Spleen (tissue), 11 donors: ENCODE results near the gene RSPH1. TPM values are rescaled to one million over a fixed set of nuclear protein-coding genes. Genes with fewer than 3 reads are reported as not detected.

Source experiments
- DNase-seq: peaks from one replicate; pipeline ENCODE4 v3.0.0-alpha.2; 2020
- H3K27ac ChIP-seq, 8 donors: fragments of 200-600 bp; sonication (generic) in 7 of 8; 1 replicate in 4 of 8; 2 replicates in 4 of 8; pipeline versions ENCODE4 v1.5.0 to v1.8.0; 2016 to 2021; ENCODE audit warnings: inconsistent platforms in 4 of 8, mild to moderate bottlenecking in 4 of 8, moderate library complexity in 1 of 8
- H3K27me3 ChIP-seq, 7 donors: fragments of 200-600 bp; sonication (generic) in 6 of 7; replicated peaks in 1 of 7; 1 replicate in 4 of 7; 2 replicates in 3 of 7; pipeline versions ENCODE4 v1.5.0 to v1.8.0; 2016 to 2021; ENCODE audit warnings: inconsistent platforms in 3 of 7, mild to moderate bottlenecking in 1 of 7
- H3K36me3 ChIP-seq, 6 donors: fragments of 200-600 bp; sonication (generic) in 5 of 6; 1 replicate in 4 of 6; 2 replicates in 2 of 6; pipeline versions ENCODE4 v1.5.0 to v1.8.0; 2016 to 2021; ENCODE audit warnings: inconsistent platforms in 2 of 6
- H3K4me1 ChIP-seq, 6 donors: fragments of 200-600 bp; sonication (generic) in 5 of 6; 1 replicate in 3 of 6; 2 replicates in 3 of 6; pipeline versions ENCODE4 v1.5.0 to v1.8.0; 2016 to 2021; ENCODE audit warnings: inconsistent platforms in 3 of 6
- H3K4me3 ChIP-seq, 8 donors: fragments of 200-600 bp; sonication (generic) in 7 of 8; 1 replicate in 4 of 8; 2 replicates in 4 of 8; pipeline versions ENCODE4 v1.5.0 to v1.8.0; 2016 to 2021; ENCODE audit warnings: inconsistent platforms in 4 of 8, mild to moderate bottlenecking in 4 of 8, moderate library complexity in 2 of 8
- H3K9me3 ChIP-seq, 8 donors: fragments of 200-600 bp; sonication (generic) in 7 of 8; 1 replicate in 4 of 8; 2 replicates in 4 of 8; pipeline versions ENCODE4 v1.5.0 to v1.8.0; 2016 to 2021; ENCODE audit warnings: inconsistent platforms in 4 of 8
- POLR2A ChIP-seq, 3 donors: fragments of 450-650 bp; IDR thresholded peaks; one replicate each; pipeline ENCODE4 v1.5.1; 2017; ENCODE audit warnings: antibody characterized with exemption in 3 of 3, mild to moderate bottlenecking in 1 of 3
- POLR2AphosphoS5 ChIP-seq, 3 donors: sonication (generic); formaldehyde crosslinking; IDR thresholded peaks; one replicate each; pipeline ENCODE4 v1.5.1; 2017; ENCODE audit warnings: antibody characterized with exemption in 3 of 3
- WGBS, 5 donors: extraction: QIAGEN DNeasy Blood & Tissue Kit in 3 of 5; methylation state at CpG; one replicate each; pipeline versions ENCODE4 v1.1.5 to v1.1.7; 2013 to 2018; 5-methylcytosine and 5-hydroxymethylcytosine counted together
- intact Hi-C: fragments of 100-400 bp; cut with DNase I; formaldehyde crosslinking; loops from one replicate; pipeline ENCODE4 v1.15.0; 2023; ENCODE audit warnings: low total_unique reads
- polyA plus RNA-seq, 3 donors: library from polyadenylated mRNA; stranded (reverse); fragments of 200-250 nt; gene quantifications; one replicate each; pipeline ENCODE4 v1.2.1, GENCODE V29; 2013
- total RNA-seq, 7 donors: library from RNA; depleted of rRNA in 3 of 7; stranded (reverse); fragments of >200 nt in 3 of 7; fragmentation: NEBNext Ultra II Directional in 4 of 7; extraction: Animal tissue kit (Norgen Biotek cat#: 25700) in 4 of 7; gene quantifications; one replicate each; pipeline versions ENCODE4 v1.1.0 to v1.2.1, GENCODE V29; 2016 to 2021
- TF ChIP-seq, protein P1 (sequence below), 11 experiments: fragments of 200-600 bp in 7 of 11; fragments of 450-650 bp in 4 of 11; sonication (generic) in 4 of 11; IDR thresholded peaks in 8 of 11; conservative IDR thresholded peaks in 3 of 11; 1 replicate in 7 of 11; 2 replicates in 4 of 11; pipeline versions ENCODE4 v1.4.0 to v1.8.0; 2016 to 2021; ENCODE audit warnings: antibody characterized with exemption in 11 of 11, inconsistent platforms in 4 of 11, mild to moderate bottlenecking in 1 of 11
- donor health status: healthy with polysubstance abuse.
- donor health status: DM: no; HTN: no; CAD: no; lungs with moderate emphysema.
- donor health status: DM: no; HTN: no; CAD: no.
- donor health status: Bipolar disorder and iron deficiency.
- donor health status: healthy.
- donor health status: DM: no; HTN: no; CAD: no.
- donor health status: DM: yes; HTN: yes; CAD: no.

The RSPH1 gene
- total and polyA plus RNA-seq, 10 donors, result 0.10 to 0.35 (median 0.26) TPM; not detected in 5

DNA sequence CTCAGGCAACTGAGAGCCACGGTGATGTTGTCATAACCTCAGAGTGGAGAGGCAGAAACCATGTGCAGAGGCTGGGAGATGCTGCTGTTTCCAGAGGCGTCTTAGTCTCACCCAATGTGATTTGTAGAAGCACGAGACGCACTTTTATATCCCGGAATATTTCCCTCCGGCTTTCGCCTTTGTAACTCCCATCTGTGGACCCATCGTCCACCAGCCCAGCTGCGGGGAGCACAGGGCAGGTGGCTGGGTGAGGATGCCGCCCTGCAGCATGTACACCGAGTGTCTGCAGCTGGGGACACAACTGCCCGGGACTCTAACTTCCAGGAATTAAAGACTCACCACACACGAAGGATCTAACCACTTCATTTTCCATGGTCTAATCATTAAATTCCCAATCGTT is 48.8 kb downstream of the RSPH1 start:
- H3K27ac ChIP-seq, result no peak overlapping the region
- TF ChIP-seq POLR2A (IDR thresholded peaks at IDR 0.05) (no peak), POLR2AphosphoS5 (IDR thresholded peaks at IDR 0.05) (no peak)
- TF ChIP-seq, protein P1, sequence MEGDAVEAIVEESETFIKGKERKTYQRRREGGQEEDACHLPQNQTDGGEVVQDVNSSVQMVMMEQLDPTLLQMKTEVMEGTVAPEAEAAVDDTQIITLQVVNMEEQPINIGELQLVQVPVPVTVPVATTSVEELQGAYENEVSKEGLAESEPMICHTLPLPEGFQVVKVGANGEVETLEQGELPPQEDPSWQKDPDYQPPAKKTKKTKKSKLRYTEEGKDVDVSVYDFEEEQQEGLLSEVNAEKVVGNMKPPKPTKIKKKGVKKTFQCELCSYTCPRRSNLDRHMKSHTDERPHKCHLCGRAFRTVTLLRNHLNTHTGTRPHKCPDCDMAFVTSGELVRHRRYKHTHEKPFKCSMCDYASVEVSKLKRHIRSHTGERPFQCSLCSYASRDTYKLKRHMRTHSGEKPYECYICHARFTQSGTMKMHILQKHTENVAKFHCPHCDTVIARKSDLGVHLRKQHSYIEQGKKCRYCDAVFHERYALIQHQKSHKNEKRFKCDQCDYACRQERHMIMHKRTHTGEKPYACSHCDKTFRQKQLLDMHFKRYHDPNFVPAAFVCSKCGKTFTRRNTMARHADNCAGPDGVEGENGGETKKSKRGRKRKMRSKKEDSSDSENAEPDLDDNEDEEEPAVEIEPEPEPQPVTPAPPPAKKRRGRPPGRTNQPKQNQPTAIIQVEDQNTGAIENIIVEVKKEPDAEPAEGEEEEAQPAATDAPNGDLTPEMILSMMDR (IDR thresholded peaks at IDR 0.05 in 8 of 11, conservative IDR thresholded peaks at IDR 0.05 in 3 of 11), result no peak
- intact Hi-C loops, result loop anchor here (5.0 to 10.0 kb wide), 2 partner anchors 62 to 300 kb away; no protein-coding TSS in a partner anchor
- H3K4me3 ChIP-seq, result no peak overlapping the region
- H3K9me3 ChIP-seq, result no peaks in the 10 kb centered on the region
- peaks cover 0 to 22% (median 0%) of the 10 kb centered on the region in 6 donors for H3K36me3 ChIP-seq
- peaks cover 0 to 15% (median 10%) of the 10 kb centered on the region in 6 donors for H3K4me1 ChIP-seq
- peaks cover 0 to 19% (median 0%) of the 10 kb centered on the region in 7 donors for H3K27me3 ChIP-seq
- 81 to 89% (median 83%) methylated on average over 14 of the region's 14 CpGs for WGBS, 5 donors
- DNase-seq, result peak; percentile 61

DNA sequence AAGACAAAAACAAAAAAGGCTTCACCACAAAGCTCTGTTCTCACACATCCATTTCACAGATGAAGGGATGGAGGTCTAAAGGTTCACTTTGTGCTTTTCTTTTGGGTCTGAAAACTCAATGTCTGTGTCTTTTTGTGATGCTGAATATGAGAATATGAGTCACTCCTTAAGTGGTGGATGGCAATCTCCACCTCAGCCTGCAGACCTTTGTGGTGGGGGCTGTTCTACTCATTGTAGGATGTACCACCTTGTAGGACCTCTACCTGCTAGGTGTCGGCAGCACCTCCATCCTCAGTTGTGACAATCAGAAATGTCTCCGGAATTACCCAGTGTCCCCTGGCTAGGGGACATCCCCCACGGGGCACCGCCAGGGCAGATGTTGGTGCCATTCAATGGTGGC is 49.5 kb downstream of the RSPH1 start:
- Histone ChIP-seq H3K9me3 (no peaks in the 10 kb centered on the region), H3K27me3 (peaks cover 0 to 19% (median 0%) of the 10 kb centered on the region in 7 donors), H3K27ac (no peak overlapping the region), H3K36me3 (peaks cover 0 to 27% (median 0%) of the 10 kb centered on the region in 6 donors), H3K4me1 (peaks cover 0 to 15% (median 10%) of the 10 kb centered on the region in 6 donors), H3K4me3 (no peak overlapping the region)
- intact Hi-C loops, result loop anchor here (5.0 to 10.0 kb wide), 2 partner anchors 62 to 299 kb away; no protein-coding TSS in a partner anchor
- TF ChIP-seq, protein P1 (IDR thresholded peaks at IDR 0.05 in 8 of 11, conservative IDR thresholded peaks at IDR 0.05 in 3 of 11), result no peak
- no peak for TF ChIP-seq POLR2A (IDR thresholded peaks at IDR 0.05)
- TF ChIP-seq POLR2AphosphoS5 (IDR thresholded peaks at IDR 0.05), result no peak
- whole genome bisulfite sequencing, 5 donors, result 88 to 100% (median 94%) methylated on average over 3 to 4 of the region's 4 CpGs
- DNase-seq, result peak; percentile 35

DNA sequence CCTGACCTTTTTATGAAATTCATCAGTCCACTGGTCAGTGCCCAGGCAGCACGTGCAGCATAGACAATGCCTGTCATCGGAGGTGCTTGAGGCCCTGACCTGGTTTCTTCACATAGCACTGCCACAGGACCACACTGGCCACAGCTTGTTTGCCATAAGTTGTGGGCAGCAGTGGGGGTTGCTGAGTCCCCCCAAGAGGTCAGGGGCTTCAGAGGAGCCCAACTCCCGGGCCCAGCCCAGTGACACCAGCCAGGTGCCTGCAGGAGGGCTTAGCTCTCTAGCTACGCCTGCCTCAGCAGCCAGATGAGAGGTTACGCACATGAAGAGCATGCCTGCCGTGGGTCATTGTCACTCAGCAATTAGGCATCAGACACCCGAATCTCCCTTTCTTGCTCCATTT is 50.7 kb downstream of the RSPH1 start:
- no peak overlapping the region for H3K4me3 ChIP-seq
- intact Hi-C loops, result loop anchor here (5.0 to 10.0 kb wide), 2 partner anchors 61 to 298 kb away; no protein-coding TSS in a partner anchor
- H3K36me3 ChIP-seq, result peaks cover 0 to 27% (median 0%) of the 10 kb centered on the region in 6 donors
- peaks cover 0 to 11% (median 5%) of the 10 kb centered on the region in 6 donors for H3K4me1 ChIP-seq
- peaks cover 0 to 19% (median 0%) of the 10 kb centered on the region in 7 donors for H3K27me3 ChIP-seq
- TF ChIP-seq POLR2AphosphoS5 (IDR thresholded peaks at IDR 0.05) (no peak), POLR2A (IDR thresholded peaks at IDR 0.05) (no peak)
- TF ChIP-seq, protein P1 (IDR thresholded peaks at IDR 0.05 in 8 of 11, conservative IDR thresholded peaks at IDR 0.05 in 3 of 11), result no peak
- no peak overlapping the region for H3K27ac ChIP-seq
- no peaks in the 10 kb centered on the region for H3K9me3 ChIP-seq
- DNase-seq, result peak; percentile 67
- 78 to 94% (median 88%) methylated on average over 7 of the region's 7 CpGs for WGBS, 5 donors

DNA sequence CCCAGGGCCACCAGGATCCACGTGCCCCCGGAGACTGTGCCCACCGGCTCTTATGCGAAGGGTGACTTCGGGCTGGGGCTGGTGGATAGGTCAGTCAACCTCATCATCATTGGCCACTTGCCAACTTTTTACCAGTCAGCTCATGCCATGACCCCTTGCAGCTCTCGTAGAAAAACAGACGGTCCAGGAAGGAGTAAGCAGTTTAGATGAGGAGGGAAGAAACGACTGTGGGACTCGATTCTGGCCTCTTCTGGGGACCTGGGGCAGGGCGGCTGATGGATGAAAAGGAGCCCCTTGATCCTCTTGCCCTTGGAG is 51.3 kb downstream of the RSPH1 start:
- H3K36me3 ChIP-seq, result peaks cover 0 to 27% (median 0%) of the 10 kb centered on the region in 6 donors
- intact Hi-C loops, result loop anchor here (5.0 to 10.0 kb wide), 2 partner anchors 60 to 297 kb away; no protein-coding TSS in a partner anchor
- no peak for DNase-seq

More for the DNA sequence above, 51.3 kb downstream of the RSPH1 start:
- no peak overlapping the region for H3K4me3 ChIP-seq
- peaks cover 0 to 19% (median 0%) of the 10 kb centered on the region in 7 donors for H3K27me3 ChIP-seq
- no peak overlapping the region for H3K27ac ChIP-seq
- 75 to 88% (median 83%) methylated on average over 10 of the region's 10 CpGs for WGBS, 5 donors
- H3K4me1 ChIP-seq, result peaks cover 0 to 5% (median under 1%) of the 10 kb centered on the region in 6 donors
- H3K9me3 ChIP-seq, result no peaks in the 10 kb centered on the region
- TF ChIP-seq POLR2AphosphoS5 (IDR thresholded peaks at IDR 0.05), result no peak
- TF ChIP-seq POLR2A (IDR thresholded peaks at IDR 0.05), result no peak
- TF ChIP-seq, protein P1 (IDR thresholded peaks at IDR 0.05 in 8 of 11, conservative IDR thresholded peaks at IDR 0.05 in 3 of 11), result no peak
